NCI-H187 treated with DMSO at 0.1 percent for 48 hours (cell line): Measurements from ENCODE around the gene TOGARAM1.

ENCODE experiments used
- DNase-seq: peaks from one replicate; lab custom pipeline; 2025; lab: John Stamatoyannopoulos, UW

The TOGARAM1 gene, protein sequence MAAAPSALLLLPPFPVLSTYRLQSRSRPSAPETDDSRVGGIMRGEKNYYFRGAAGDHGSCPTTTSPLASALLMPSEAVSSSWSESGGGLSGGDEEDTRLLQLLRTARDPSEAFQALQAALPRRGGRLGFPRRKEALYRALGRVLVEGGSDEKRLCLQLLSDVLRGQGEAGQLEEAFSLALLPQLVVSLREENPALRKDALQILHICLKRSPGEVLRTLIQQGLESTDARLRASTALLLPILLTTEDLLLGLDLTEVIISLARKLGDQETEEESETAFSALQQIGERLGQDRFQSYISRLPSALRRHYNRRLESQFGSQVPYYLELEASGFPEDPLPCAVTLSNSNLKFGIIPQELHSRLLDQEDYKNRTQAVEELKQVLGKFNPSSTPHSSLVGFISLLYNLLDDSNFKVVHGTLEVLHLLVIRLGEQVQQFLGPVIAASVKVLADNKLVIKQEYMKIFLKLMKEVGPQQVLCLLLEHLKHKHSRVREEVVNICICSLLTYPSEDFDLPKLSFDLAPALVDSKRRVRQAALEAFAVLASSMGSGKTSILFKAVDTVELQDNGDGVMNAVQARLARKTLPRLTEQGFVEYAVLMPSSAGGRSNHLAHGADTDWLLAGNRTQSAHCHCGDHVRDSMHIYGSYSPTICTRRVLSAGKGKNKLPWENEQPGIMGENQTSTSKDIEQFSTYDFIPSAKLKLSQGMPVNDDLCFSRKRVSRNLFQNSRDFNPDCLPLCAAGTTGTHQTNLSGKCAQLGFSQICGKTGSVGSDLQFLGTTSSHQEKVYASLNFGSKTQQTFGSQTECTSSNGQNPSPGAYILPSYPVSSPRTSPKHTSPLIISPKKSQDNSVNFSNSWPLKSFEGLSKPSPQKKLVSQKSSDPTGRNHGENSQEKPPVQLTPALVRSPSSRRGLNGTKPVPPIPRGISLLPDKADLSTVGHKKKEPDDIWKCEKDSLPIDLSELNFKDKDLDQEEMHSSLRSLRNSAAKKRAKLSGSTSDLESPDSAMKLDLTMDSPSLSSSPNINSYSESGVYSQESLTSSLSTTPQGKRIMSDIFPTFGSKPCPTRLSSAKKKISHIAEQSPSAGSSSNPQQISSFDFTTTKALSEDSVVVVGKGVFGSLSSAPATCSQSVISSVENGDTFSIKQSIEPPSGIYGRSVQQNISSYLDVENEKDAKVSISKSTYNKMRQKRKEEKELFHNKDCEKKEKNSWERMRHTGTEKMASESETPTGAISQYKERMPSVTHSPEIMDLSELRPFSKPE (N-terminal part only)

DNA sequence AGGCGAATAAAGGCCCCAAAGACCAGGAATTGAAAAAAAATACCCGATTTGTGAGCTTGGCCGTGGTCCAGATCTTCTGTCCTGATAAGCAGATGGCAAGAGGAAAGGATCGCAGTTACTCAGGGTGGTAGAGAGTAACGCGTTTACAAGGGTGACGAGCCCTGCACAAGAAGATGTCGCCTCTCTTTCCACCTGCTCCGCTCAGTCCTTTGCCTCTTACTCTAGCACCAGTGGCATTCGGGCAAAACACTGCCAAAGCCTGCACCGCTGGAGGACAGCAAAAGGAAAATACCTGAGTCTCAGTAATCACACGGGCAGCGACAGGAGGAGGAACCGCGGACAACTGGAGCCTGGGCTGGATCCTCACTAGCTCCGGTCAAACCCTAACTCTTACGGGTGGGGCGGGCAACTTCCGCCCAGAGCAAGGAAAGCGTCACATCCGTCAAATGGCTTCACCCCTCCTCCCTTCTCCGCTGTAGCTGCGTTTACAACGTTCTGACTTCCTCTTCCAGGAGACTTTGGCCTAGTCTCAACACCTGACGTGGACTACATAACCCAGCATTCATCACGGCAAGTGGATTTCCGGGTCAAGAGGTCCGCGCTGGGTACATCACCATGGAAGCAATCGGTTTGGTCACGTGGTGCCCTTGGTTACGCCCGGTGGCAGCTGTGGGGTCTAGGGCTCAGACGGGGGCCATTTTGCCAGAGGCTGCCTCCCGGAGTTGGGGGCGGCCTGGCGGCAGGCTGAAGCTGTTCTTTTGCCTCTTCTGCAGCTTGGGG, at the start of gene TOGARAM1, which contains the start of gene KLHL28:
TOGARAM1 (plus strand) TSS at position 637 of the 780 bp plus-strand sequence. CDS start 232 bp downstream, outside the sequence.
KLHL28 (minus strand) TSS at position 394 of the 780 bp plus-strand sequence. CDS start 16,019 bp downstream, outside the sequence.
- peak; percentile 99 for DNase-seq

DNA sequence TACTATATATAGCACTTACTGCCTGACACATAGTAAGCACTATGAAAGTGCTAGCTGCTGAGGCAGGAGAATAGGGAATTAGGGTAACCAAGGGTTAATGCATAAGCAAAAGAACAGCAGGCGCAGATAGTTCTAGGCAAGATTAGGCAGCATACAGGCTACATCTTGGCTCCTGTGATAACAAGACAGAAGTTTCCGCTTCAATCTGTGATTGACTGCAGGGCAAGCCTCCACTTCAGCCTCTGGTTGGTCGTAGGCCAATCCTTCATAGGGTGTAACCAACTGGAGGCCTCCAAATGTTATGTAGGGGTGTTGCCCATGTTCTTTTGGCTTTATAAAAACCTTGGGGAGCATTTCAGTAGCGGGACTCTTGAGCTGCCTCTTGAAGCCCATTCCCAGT, 47.1 kb upstream of the TOGARAM1 start:
- no peak for DNase-seq

GRCh38 chr14:44928793-44929192, 33.2 kb upstream of the TOGARAM1 start:
- no peak for DNase-seq

- no peak for DNase-seq
Measured at GRCh38 chr14:44935155-44935554, 26.8 kb upstream of the TOGARAM1 start.

GRCh38 chr14:44937547-44937946, 24.4 kb upstream of the TOGARAM1 start:
- DNase-seq: no peak

- no peak for DNase-seq
Measured at GRCh38 chr14:44940211-44940610, 21.8 kb upstream of the TOGARAM1 start.

- no peak for DNase-seq
Measured at GRCh38 chr14:44940944-44941343, 21.0 kb upstream of the TOGARAM1 start.

- DNase-seq: no peak
Measured at GRCh38 chr14:44941591-44941990, 20.4 kb upstream of the TOGARAM1 start.

- no peak for DNase-seq
Measured at GRCh38 chr14:44942436-44942835, 19.6 kb upstream of the TOGARAM1 start.

DNA sequence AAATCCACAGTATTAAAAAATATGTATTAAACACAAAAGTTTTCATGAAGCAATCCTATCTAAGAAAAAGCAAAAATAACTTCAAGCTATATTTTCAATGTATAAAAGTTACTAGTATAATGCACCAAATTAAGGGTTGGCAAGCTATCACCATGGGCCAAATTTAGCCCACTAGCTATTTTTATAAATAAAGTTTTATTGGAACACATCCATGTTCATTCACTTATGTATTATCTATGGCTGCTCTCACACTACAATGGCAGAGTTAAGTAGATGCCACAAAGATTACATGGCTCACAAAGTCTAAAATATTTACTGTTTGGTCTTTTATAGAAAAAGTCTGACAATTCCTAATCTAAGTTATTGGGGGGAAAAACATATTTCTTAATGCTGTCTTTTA, 17.9 kb upstream of the TOGARAM1 start:
- DNase-seq: no peak

GRCh38 chr14:44945264-44945663, 16.7 kb upstream of the TOGARAM1 start:
- no peak for DNase-seq

DNA sequence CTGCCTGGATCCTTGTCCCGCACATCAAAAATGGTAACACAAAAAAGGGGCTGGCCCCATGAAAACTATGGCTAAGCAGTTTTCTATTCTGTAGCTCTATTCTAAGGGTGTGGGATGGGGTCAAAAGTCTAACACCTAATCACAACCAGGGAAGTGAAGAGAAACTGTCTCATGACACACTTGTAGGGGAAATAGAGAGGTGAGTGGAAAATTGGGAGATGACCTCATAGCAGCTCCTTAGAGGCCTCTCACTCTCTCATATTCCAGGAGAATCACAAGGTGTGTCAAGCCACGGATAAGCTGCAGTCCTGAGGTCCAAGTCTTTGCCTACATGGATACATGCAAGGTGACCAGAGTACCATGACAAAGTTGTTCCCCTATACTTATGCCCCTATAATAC, 10.9 kb upstream of the TOGARAM1 start:
- DNase-seq: no peak

DNA sequence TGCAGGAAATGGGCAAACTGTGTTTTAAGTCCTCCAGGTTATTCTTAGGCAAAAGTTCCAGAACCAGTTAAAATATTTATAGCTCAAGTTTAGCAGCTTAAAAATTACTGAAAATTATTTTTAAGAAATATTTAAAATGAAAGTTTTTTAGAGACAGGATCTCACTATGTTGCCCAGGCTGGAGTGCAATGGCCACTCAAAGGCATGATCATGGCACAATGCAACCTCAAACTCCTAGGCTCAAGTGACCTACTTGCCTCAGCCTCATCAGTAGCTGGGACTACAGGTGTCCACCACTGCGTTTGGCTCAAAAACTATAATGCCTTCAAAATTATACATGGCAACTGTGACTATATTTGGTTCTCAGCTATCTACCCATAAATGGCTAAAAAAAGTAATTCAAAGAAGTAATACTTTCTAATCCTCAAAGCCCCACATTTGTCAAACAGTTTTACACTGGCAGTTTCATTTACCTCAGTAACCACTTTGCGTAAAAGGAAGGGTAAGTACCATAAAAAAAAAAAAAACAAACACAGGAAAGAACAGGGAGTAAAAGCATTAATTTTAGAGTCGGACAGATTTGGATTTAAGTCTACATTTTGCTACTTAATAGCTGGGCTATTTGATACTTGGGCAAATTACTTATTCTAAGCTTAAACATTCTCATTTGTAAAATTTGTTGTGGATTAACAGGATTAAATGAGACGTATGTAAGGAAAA, 9.4 kb upstream of the TOGARAM1 start:
- no peak for DNase-seq

GRCh38 chr14:44954750-44955149, 7.2 kb upstream of the TOGARAM1 start:
- no peak for DNase-seq

DNA sequence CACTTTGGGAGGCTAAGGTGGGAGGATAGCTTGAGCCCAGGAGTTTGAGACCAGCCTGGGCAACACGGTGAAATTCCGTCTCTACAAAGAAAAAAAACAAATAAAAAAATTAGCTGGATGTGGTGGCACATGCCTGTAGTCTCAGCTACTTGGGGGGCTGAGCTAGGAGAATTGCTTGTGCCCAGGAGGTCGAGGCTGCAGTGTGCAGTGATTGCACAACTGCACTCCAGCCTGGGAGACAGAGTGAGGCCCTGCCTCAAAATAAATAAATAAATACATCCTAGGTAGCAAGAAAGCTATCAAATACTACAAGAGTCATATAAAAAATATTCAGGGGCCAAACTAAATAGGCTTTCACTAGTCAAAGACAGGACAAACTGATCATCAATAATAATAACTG, 6.5 kb upstream of the TOGARAM1 start:
- DNase-seq: no peak

GRCh38 chr14:44956866-44957265, 5.1 kb upstream of the TOGARAM1 start:
- DNase-seq: no peak

- no peak for DNase-seq
Measured at GRCh38 chr14:44959538-44959937, 2.5 kb upstream of the TOGARAM1 start.

GRCh38 chr14:44960146-44960545, 1.8 kb upstream of the TOGARAM1 start:
- no peak for DNase-seq

GRCh38 chr14:44960646-44961045, 1.3 kb upstream of the TOGARAM1 start:
- DNase-seq: no peak

DNA sequence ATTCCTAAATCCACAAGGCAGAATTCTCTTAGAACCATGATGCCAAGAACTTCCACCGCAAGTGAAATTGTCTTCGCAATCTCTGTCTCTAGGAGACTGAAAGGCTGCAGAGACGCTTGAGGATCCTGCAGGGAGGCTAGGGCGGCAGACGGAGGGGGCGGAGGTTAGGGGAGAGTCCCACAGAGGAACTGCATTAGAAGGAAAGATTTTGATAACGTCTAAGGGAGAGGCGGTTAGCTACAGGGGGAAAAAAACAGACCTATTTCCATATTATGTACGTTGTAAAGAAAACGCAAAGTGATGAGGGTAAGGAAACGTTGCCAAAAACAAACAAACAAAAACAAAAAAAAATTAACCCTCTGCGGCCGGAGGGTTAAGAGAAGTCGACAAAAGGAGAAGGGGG, 838 bp upstream of the TOGARAM1 start:
- DNase-seq: no peak
